NCI-H1930 (cell line): ENCODE data around the gene UQCC2.

Source experiments
- DNase-seq, 2 experiments: peaks; one replicate each; lab custom pipeline; 2025; lab: John Stamatoyannopoulos, UW

UQCC2 gene

DNA sequence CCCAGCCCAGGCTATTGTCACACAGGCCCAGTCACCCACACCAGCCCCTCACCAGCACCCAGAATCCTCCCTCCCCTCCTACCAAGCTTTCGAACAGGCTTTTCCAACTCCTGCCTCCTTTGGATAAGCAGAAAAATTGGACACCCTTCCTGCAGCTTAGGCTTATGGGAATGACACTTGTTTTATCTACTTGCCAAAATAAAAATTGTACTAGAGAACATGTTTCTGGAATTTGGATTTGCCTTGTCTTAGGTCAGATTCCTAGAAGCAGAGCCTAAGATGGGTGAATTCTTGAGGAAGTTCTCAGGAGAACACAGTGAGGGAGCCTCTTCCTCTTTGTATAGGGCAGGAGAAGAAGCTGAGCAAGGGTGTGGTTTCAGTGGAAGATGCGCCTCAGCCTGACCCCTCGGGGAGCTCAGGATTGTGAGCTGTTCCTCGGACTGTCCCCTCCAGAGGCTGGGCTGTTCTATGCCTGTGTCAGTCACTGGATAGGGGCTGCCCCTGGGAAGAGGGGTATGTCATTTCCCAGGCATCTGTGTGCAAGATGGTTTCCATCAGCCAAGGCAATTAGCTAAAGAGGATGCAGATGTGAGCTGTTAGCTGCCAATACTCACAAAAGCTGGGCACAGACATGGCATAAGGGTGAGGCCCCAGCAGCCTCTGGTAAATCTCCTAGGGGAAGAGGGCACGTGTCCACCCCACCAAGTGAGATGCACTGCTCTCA is 56.5 kb downstream of the UQCC2 start:
- DNase-seq, result no peak

DNA sequence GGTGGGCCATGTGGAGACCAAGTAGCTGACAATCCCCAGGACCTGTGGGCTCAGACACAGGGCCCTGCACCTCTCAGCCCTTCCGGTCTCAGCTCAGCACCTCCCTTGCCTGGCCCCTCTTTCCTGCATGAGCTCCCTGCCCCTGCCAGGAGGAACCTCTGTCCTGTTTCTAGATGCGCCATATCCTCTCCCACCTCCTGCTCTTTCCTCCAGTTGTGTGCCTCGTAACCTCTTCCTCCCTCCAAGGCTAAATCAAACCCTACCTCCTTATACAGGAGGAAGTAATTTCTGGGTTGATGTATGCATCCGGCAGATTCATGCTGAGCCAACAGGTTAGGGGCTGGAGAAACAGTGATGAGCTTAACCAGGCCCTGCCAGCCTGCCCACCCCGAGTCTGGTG is 59.5 kb downstream of the UQCC2 start:
- DNase-seq, result no peak

DNA sequence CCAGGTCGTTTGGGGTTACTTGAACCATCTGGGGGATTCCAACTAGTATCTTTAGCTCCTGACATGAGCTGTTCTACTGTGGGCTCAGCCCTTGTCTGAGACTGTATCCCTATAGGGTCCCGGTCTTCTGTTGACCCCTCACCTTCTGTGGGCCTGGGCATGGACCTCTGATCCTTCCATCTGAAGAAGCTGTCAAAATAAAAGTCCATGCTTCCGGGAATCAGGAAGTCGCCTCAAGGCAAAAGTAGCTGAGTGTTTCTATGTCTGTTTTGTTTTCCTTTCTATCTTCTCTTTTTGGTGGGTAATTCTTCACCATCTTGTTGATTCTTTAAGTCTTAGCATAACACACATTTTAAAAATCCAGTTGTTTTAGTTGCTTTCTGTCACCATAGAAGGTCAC is 60.1 kb downstream of the UQCC2 start:
- DNase-seq, result no peak
